Neural cell (in vitro differentiated cells): ENCODE measurements around the gene HLA-A. TPM values are rescaled to one million over a fixed set of nuclear protein-coding genes. Genes with fewer than 3 reads are reported as not detected.

ENCODE experiments used
- H2AFZ ChIP-seq: fragments of 200-600, 300-800 bp; sonication (generic), shearing (Covaris generic); 2 replicates; pipeline ENCODE4 v1.6.0; 2014; ENCODE audit warnings: low read depth, mild to moderate bottlenecking, antibody characterized with exemption, low read length, moderate library complexity
- H3F3A ChIP-seq: fragments of 200-600 bp; shearing (Covaris generic); 2 replicates; pipeline ENCODE4 v1.6.1; 2016; ENCODE audit warnings: mild to moderate bottlenecking, moderate library complexity, mixed read lengths, antibody characterized with exemption, low read length; ENCODE audit not compliant: insufficient read depth, poor library complexity, severe bottlenecking
- H3K27ac ChIP-seq: fragments of 200-600, 300-800 bp; sonication (generic), shearing (Covaris generic); 2 replicates; pipeline ENCODE4 v1.5.1; 2014; ENCODE audit warnings: mild to moderate bottlenecking, low read length, moderate library complexity
- H3K27me3 ChIP-seq: fragments of 300-800, 200-600 bp; sonication (generic), shearing (Covaris generic); 2 replicates; pipeline ENCODE4 v1.6.0; 2014; ENCODE audit warnings: mild to moderate bottlenecking, low read depth, low read length, moderate library complexity; ENCODE audit not compliant: insufficient read depth
- H3K36me3 ChIP-seq: fragments of 300-800, 200-600 bp; sonication (generic), shearing (Covaris generic); 2 replicates; pipeline ENCODE4 v1.5.1; 2014; ENCODE audit warnings: mild to moderate bottlenecking, antibody characterized with exemption, low read length, moderate library complexity; ENCODE audit not compliant: insufficient read depth
- H3K4me2 ChIP-seq: fragments of 300-800, 200-600 bp; sonication (generic), shearing (Covaris generic); 2 replicates; pipeline ENCODE4 v1.6.0; 2014; ENCODE audit warnings: mild to moderate bottlenecking, low read length
- H3K4me3 ChIP-seq: fragments of 300-800, 200-600 bp; sonication (generic), shearing (Covaris generic); 2 replicates; pipeline ENCODE4 v1.5.1; 2014; ENCODE audit warnings: mild to moderate bottlenecking, low read length, moderate library complexity
- H3K79me2 ChIP-seq: fragments of 200-600 bp; shearing (Covaris generic); replicated peaks from 2 replicates; pipeline ENCODE4 v1.6.0; 2014; ENCODE audit warnings: mild to moderate bottlenecking, low read length, moderate library complexity; ENCODE audit not compliant: insufficient read depth
- H3K9ac ChIP-seq: fragments of 300-800, 200-600 bp; sonication (generic), shearing (Covaris generic); 2 replicates; pipeline ENCODE4 v1.6.1; 2016; ENCODE audit warnings: mild to moderate bottlenecking, low read length, mixed read lengths
- H3K9me2 ChIP-seq: fragments of 200-600 bp; shearing (Covaris generic); 2 replicates; pipeline ENCODE4 v1.6.1; 2016; ENCODE audit warnings: mild to moderate bottlenecking, low read length, mixed read lengths; ENCODE audit not compliant: insufficient read depth
- H3K9me3 ChIP-seq: fragments of 200-600, 300-800 bp; sonication (generic), shearing (Covaris generic); 2 replicates; pipeline ENCODE4 v1.6.1; 2016; ENCODE audit warnings: mild to moderate bottlenecking, mixed run types, low read length, moderate library complexity, mixed read lengths
- H4K20me1 ChIP-seq: fragments of 200-600 bp; shearing (Covaris generic); 2 replicates; pipeline ENCODE4 v1.6.1; 2016; ENCODE audit warnings: mild to moderate bottlenecking, mixed run types; ENCODE audit not compliant: insufficient read depth
- EP300 ChIP-seq: fragments of 450-650 bp; conservative IDR thresholded peaks from 2 replicates; pipeline ENCODE4 v1.6.1; 2014; ENCODE audit warnings: antibody characterized with exemption, mild to moderate bottlenecking, moderate library complexity; ENCODE audit not compliant: poor library complexity, severe bottlenecking
- EZH2 ChIP-seq: fragments of 200-600, 300-800 bp; shearing (Covaris generic), sonication (generic); IDR thresholded peaks from 2 replicates; pipeline ENCODE4 v1.6.1; 2014; ENCODE audit warnings: antibody characterized with exemption, low read length, borderline replicate concordance, mild to moderate bottlenecking; ENCODE audit not compliant: insufficient read depth, poor library complexity, severe bottlenecking
- MXI1 ChIP-seq: fragments of 450-650 bp; conservative IDR thresholded peaks from 2 replicates; pipeline ENCODE4 v1.6.1; 2014; ENCODE audit warnings: antibody characterized with exemption, mild to moderate bottlenecking; ENCODE audit not compliant: poor library complexity, severe bottlenecking
- POLR2AphosphoS5 ChIP-seq: IDR thresholded peaks from 2 replicates; pipeline ENCODE4 v1.6.1; 2012
- RAD21 ChIP-seq: fragments of 450-650 bp; conservative IDR thresholded peaks from 2 replicates; pipeline ENCODE4 v1.6.1; 2014; ENCODE audit warnings: antibody characterized with exemption, mild to moderate bottlenecking, moderate library complexity
- SMC3 ChIP-seq: fragments of 450-650 bp; conservative IDR thresholded peaks from 2 replicates; pipeline ENCODE4 v1.6.1; 2014; ENCODE audit warnings: antibody characterized with exemption, mild to moderate bottlenecking, moderate library complexity; ENCODE audit not compliant: poor library complexity
- TAF1 ChIP-seq: IDR thresholded peaks from 2 replicates; pipeline ENCODE4 v1.6.1; 2012; ENCODE audit warnings: low read depth
- polyA plus RNA-seq: library from polyadenylated mRNA; depleted of rRNA; stranded (reverse); fragments of >200 nt; gene quantifications from 2 replicates; pipeline ENCODE4 v1.2.3, GENCODE V29; 2014
- TF ChIP-seq, protein P1 (sequence below): fragments of 450-650 bp; IDR thresholded peaks from 2 replicates; pipeline ENCODE4 v1.5.1; 2014; ENCODE audit warnings: antibody characterized with exemption, mild to moderate bottlenecking, moderate library complexity; ENCODE audit not compliant: poor library complexity, severe bottlenecking
- TF ChIP-seq, protein P2 (sequence below): IDR thresholded peaks from 2 replicates; pipeline ENCODE4 v1.6.1; 2012; ENCODE audit warnings: borderline replicate concordance

The HLA-A gene
- polyA plus RNA-seq, 1 donor from 2014 or later: 47.6 TPM

DNA sequence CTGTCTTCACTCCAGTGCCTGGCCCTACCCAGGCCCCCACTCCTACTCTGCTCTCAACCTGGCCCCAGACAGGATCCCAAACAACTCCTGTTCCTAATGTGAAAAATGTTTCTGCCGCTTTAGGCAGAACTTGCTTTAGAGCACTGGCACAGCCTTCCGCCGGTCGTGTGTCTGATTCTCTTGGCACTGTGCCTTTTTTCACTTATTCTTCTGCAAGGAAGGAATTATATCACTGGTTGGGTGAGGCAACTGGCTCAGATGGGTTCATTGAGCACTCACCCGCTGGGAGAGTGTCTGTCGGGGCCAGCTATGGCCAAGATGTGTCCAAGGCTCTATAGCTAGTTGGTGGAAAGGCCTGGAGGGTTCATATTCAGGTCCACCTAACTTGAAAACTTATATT, 33.6 kb upstream of the HLA-A start:
- no peak for TF ChIP-seq MXI1
- no peak for TF ChIP-seq POLR2AphosphoS5
- TF ChIP-seq EZH2: no peak
- TF ChIP-seq, protein P1, sequence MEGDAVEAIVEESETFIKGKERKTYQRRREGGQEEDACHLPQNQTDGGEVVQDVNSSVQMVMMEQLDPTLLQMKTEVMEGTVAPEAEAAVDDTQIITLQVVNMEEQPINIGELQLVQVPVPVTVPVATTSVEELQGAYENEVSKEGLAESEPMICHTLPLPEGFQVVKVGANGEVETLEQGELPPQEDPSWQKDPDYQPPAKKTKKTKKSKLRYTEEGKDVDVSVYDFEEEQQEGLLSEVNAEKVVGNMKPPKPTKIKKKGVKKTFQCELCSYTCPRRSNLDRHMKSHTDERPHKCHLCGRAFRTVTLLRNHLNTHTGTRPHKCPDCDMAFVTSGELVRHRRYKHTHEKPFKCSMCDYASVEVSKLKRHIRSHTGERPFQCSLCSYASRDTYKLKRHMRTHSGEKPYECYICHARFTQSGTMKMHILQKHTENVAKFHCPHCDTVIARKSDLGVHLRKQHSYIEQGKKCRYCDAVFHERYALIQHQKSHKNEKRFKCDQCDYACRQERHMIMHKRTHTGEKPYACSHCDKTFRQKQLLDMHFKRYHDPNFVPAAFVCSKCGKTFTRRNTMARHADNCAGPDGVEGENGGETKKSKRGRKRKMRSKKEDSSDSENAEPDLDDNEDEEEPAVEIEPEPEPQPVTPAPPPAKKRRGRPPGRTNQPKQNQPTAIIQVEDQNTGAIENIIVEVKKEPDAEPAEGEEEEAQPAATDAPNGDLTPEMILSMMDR: no peak
- no peak for TF ChIP-seq TAF1
- TF ChIP-seq, protein P2, sequence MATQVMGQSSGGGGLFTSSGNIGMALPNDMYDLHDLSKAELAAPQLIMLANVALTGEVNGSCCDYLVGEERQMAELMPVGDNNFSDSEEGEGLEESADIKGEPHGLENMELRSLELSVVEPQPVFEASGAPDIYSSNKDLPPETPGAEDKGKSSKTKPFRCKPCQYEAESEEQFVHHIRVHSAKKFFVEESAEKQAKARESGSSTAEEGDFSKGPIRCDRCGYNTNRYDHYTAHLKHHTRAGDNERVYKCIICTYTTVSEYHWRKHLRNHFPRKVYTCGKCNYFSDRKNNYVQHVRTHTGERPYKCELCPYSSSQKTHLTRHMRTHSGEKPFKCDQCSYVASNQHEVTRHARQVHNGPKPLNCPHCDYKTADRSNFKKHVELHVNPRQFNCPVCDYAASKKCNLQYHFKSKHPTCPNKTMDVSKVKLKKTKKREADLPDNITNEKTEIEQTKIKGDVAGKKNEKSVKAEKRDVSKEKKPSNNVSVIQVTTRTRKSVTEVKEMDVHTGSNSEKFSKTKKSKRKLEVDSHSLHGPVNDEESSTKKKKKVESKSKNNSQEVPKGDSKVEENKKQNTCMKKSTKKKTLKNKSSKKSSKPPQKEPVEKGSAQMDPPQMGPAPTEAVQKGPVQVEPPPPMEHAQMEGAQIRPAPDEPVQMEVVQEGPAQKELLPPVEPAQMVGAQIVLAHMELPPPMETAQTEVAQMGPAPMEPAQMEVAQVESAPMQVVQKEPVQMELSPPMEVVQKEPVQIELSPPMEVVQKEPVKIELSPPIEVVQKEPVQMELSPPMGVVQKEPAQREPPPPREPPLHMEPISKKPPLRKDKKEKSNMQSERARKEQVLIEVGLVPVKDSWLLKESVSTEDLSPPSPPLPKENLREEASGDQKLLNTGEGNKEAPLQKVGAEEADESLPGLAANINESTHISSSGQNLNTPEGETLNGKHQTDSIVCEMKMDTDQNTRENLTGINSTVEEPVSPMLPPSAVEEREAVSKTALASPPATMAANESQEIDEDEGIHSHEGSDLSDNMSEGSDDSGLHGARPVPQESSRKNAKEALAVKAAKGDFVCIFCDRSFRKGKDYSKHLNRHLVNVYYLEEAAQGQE: no peak
- no peak for TF ChIP-seq SMC3
- no peak for TF ChIP-seq RAD21
- no peak for TF ChIP-seq EP300
- no peaks in the 10 kb centered on the region for H3F3A ChIP-seq
- no peak overlapping the region for H3K27ac ChIP-seq

DNA sequence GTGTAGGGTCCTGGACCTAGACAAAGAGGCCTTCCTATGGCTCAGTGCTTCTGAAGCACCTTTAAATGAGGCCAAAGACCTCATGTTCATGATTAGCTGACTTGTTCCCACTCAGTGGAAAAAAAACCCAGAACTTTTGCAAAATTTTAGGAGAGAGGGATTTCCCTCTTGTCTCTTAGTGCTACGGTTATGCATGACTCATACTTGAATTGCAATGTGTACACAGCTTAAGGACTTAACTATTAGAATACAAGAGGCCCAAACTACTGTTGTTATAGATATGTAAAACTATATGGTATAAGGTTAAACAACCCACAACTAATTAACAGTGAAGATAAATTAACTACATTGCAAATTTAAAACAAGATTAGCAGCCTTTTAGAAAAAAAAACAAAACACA, 32.3 kb upstream of the HLA-A start:
- H3K9me2 ChIP-seq: no peaks in the 10 kb centered on the region
- H3K27me3 ChIP-seq: no peaks in the 10 kb centered on the region
- no peak overlapping the region for H3K4me2 ChIP-seq
- H3K9ac ChIP-seq: no peak overlapping the region
- H4K20me1 ChIP-seq: no peaks in the 10 kb centered on the region
- no peaks in the 10 kb centered on the region for H3K9me3 ChIP-seq
- no peaks in the 10 kb centered on the region for H3F3A ChIP-seq
- no peaks in the 10 kb centered on the region for H3K36me3 ChIP-seq
- H3K27ac ChIP-seq: no peak overlapping the region
- H3K4me3 ChIP-seq: no peak overlapping the region
- H2AFZ ChIP-seq: no peak overlapping the region
- no peaks in the 10 kb centered on the region for H3K79me2 ChIP-seq
- TF ChIP-seq POLR2AphosphoS5 (no peak), SMC3 (no peak), MXI1 (no peak), EZH2 (no peak), RAD21 (no peak)
- TF ChIP-seq, protein P2: no peak
- TF ChIP-seq, protein P1: no peak

More for the DNA sequence above, 33.6 kb upstream of the HLA-A start:
- Histone ChIP-seq H3K27me3 (no peaks in the 10 kb centered on the region), H3K79me2 (no peaks in the 10 kb centered on the region), H3K4me2 (no peak overlapping the region), H3K36me3 (no peaks in the 10 kb centered on the region), H3K9me2 (no peaks in the 10 kb centered on the region), H3K9me3 (no peaks in the 10 kb centered on the region), H3K9ac (no peak overlapping the region), H2AFZ (no peak overlapping the region), H4K20me1 (no peaks in the 10 kb centered on the region), H3K4me3 (no peak overlapping the region)
